ENCODE measurements around the gene FLOT1. TPM values are rescaled to one million over a fixed set of nuclear protein-coding genes. Genes with fewer than 3 reads are reported as not detected.

Gene FLOT1
- total RNA-seq, 2 experiments from 2014 or later, result 31.6 TPM

GRCh38 chr6:30787954-30788353 lies 45.5 kb upstream of the FLOT1 start:
- H3K4me3 ChIP-seq (ENCODE audit: low read length), result no peak overlapping the region
- Mint-ChIP-seq H3K4me1 (ENCODE audit: low read depth) (peaks cover 66% of the 10 kb centered on the region), H3K36me3 (ENCODE audit: low read depth) (no peaks in the 10 kb centered on the region), H3K9me3 (no peaks in the 10 kb centered on the region), H3K27ac (peak overlapping the region; percentile 61), H3K4me3 (peak overlapping the region; percentile 8), H3K27me3 (no peaks in the 10 kb centered on the region)
- intact Hi-C loops (cut with DNase I, micrococcal nuclease), result no loop called here
- TF ChIP-seq CTCF (IDR thresholded peaks at IDR 0.05), result no peak
- DNase-seq, result peak in 2 of 14 experiments; percentile 32 to 50
- no peaks in the 10 kb centered on the region for H3K27me3 ChIP-seq (ENCODE audit: control insufficient read depth in 1 of 2, insufficient read depth in 2 of 2, low read length in 2 of 2)
- H3K36me3 ChIP-seq (ENCODE audit: insufficient read depth, low read length), result no peaks in the 10 kb centered on the region
- peak; percentile 49 for ATAC-seq (ENCODE audit: poor library complexity)
- peaks cover 46% of the 10 kb centered on the region for H3K4me1 ChIP-seq (ENCODE audit: insufficient read depth, low read length)
- POLR2A ChIA-PET, result interaction anchor here (0.6 to 2.6 kb wide), 9 partner anchors 9 to 173 kb away, joined by 3 to 14 read pairs (median 4); no protein-coding TSS in a partner anchor
- no peak overlapping the region for H3K27ac ChIP-seq (ENCODE audit: low read depth in 1 of 2, low read length in 2 of 2)
- no peaks in the 10 kb centered on the region for H3K9me3 ChIP-seq (ENCODE audit: control insufficient read depth in 1 of 2, insufficient read depth in 1 of 2, low read length in 2 of 2)
- CTCF ChIA-PET, result no interaction called here

- Histone ChIP-seq H3K4me1 (ENCODE audit: insufficient read depth, low read length) (peaks cover 29% of the 10 kb centered on the region), H3K9me3 (ENCODE audit: control insufficient read depth in 1 of 2, insufficient read depth in 1 of 2, low read length in 2 of 2) (no peaks in the 10 kb centered on the region), H3K27me3 (ENCODE audit: control insufficient read depth in 1 of 2, insufficient read depth in 2 of 2, low read length in 2 of 2) (no peaks in the 10 kb centered on the region), H3K27ac (ENCODE audit: low read depth in 1 of 2, low read length in 2 of 2) (no peak overlapping the region), H3K36me3 (ENCODE audit: insufficient read depth, low read length) (no peaks in the 10 kb centered on the region), H3K4me3 (ENCODE audit: low read length) (no peak overlapping the region)
- TF ChIP-seq CTCF (IDR thresholded peaks at IDR 0.05), result no peak
- H3K27me3 Mint-ChIP-seq, result no peaks in the 10 kb centered on the region
- H3K27ac Mint-ChIP-seq, result peak overlapping the region; percentile 64
- intact Hi-C loops (cut with DNase I, micrococcal nuclease), result no loop called here
- no peak overlapping the region for H3K4me3 Mint-ChIP-seq
- CTCF ChIA-PET, result no interaction called here
- peaks cover 65% of the 10 kb centered on the region for H3K4me1 Mint-ChIP-seq (ENCODE audit: low read depth)
- no peaks in the 10 kb centered on the region for H3K36me3 Mint-ChIP-seq (ENCODE audit: low read depth)
- no peak for DNase-seq
- H3K9me3 Mint-ChIP-seq, result no peaks in the 10 kb centered on the region
- POLR2A ChIA-PET, result interaction anchor here (0.6 to 2.0 kb wide), 3 partner anchors 11 to 43 kb away, joined by 3 to 9 read pairs (median 4); no protein-coding TSS in a partner anchor
- no peak for ATAC-seq (ENCODE audit: poor library complexity)
Measured at GRCh38 chr6:30782425-30783014, 40.0 kb upstream of the FLOT1 start.

GRCh38 chr6:30781743-30782424 lies 39.4 kb upstream of the FLOT1 start:
- ATAC-seq (ENCODE audit: poor library complexity) (peak; percentile 39), DNase-seq (peak in 8 of 14 experiments; percentile 16 to 79 (median 37))
- TF ChIP-seq CTCF (IDR thresholded peaks at IDR 0.05), result no peak
- Histone ChIP-seq H3K36me3 (ENCODE audit: insufficient read depth, low read length) (no peaks in the 10 kb centered on the region), H3K9me3 (ENCODE audit: control insufficient read depth in 1 of 2, insufficient read depth in 1 of 2, low read length in 2 of 2) (no peaks in the 10 kb centered on the region), H3K27me3 (ENCODE audit: control insufficient read depth in 1 of 2, insufficient read depth in 2 of 2, low read length in 2 of 2) (no peaks in the 10 kb centered on the region), H3K4me3 (ENCODE audit: low read length) (no peak overlapping the region), H3K4me1 (ENCODE audit: insufficient read depth, low read length) (peaks cover 30% of the 10 kb centered on the region), H3K27ac (ENCODE audit: low read depth in 1 of 2, low read length in 2 of 2) (no peak overlapping the region)
- intact Hi-C loops (cut with DNase I, micrococcal nuclease), result no loop called here
- POLR2A ChIA-PET, result interaction anchor here (0.6 to 2.0 kb wide), 7 partner anchors 8 to 44 kb away, joined by 3 to 12 read pairs (median 3); no protein-coding TSS in a partner anchor
- CTCF ChIA-PET, result no interaction called here
- Mint-ChIP-seq H3K9me3 (no peaks in the 10 kb centered on the region), H3K27me3 (no peaks in the 10 kb centered on the region), H3K4me1 (ENCODE audit: low read depth) (peaks cover 70% of the 10 kb centered on the region), H3K36me3 (ENCODE audit: low read depth) (no peaks in the 10 kb centered on the region), H3K4me3 (peak overlapping the region; percentile 32), H3K27ac (peak overlapping the region; percentile 64)

All from CD4-positive, alpha-beta T cell (primary cell).